Inflammatory macrophage treated with lipopolysaccharide for 1 hour (primary cell): Measurements from ENCODE around the gene AP1G1.
"Not testable (repeated sequence)": the region's sequence is repeated elsewhere in the genome, so short reads cannot be mapped to it uniquely, and the experiment has no call there.

ENCODE experiments used
- DNase-seq, 2 donors: peaks; one replicate each; pipeline ENCODE4 v3.0.0-alpha.2; 2020 to 2022

The AP1G1 gene

DNA sequence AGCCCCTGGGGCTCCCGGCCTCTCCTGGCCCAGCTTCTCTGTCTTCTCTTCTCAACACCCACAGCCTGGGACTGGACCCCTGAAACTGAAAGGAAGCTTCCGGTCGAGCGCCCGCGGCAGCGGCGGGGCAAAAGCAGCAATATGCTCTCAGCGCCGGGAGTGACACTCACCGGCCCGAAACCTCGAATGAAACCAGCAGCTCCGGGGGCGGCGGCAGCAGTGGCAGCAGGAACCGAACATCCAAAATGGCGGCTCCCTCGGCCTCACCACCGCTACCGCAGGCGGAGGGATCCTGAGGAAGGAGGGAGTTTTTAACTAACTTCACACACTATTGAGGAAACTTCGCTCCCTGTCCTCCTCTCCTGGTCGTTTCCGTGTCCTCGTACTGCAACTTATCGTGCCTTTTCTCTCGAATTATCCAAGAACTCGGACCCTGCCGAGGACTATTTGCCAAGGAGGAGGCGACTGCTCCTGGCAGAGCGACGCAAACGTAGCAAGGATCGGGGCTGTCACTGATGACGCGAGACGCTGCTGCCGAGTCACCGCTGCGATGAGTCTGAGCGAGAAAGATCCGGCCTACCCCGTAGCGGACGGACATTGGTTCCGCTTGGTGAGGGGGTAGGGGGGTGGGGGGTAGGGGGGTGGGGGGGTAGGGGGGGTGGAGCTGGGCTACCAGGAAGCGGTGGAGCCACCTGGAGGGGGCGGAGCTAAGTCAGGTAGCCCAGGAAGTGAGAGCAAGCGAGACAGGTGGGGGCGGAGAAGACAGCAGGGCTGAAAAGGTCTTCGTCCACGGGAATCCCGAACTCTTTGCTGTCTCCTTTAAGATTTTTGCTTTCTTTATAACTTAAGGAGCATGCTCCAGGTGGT is at the start of gene AP1G1:
TSS of gene AP1G1 (minus strand) at position 242 of the 867 bp plus-strand sequence. CDS start 19,355 bp downstream, outside the sequence.
- peak; percentile 93 to 96 for DNase-seq

DNA sequence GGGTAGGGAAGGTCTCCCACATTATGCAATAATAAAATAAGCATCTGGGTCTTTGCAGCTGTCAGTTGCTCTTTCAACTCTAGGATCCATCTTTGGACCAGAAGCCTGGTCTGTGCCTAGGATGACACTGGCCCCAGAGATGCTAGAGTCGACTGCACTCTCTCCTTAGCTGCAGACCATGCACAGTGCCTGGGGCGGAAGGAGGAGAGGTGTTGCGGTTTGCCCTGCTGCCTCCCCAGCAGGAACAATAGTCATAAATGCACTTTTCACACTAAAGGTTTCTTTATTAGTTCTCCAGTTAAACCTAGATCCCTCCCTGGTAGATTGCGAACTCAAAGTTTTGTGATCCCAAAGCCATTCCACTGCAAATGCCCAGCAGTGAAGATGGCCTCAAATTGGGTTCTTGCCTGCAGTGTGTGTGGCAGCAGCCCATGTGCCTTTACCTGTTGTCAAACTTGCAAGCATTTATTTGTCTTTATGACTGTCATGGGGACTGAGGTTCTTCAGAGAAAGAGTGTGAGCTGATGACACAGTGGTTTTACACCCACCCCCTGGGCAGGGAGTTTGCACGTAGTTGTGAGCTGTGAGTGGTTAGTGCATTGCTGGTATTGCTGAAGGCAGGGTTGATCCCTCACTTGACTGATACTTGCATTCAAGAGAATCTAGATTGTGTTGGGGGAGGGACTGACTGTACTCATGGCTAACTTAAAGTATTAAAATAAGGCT is 47.5 kb upstream of the AP1G1 start:
- no peak for DNase-seq

DNA sequence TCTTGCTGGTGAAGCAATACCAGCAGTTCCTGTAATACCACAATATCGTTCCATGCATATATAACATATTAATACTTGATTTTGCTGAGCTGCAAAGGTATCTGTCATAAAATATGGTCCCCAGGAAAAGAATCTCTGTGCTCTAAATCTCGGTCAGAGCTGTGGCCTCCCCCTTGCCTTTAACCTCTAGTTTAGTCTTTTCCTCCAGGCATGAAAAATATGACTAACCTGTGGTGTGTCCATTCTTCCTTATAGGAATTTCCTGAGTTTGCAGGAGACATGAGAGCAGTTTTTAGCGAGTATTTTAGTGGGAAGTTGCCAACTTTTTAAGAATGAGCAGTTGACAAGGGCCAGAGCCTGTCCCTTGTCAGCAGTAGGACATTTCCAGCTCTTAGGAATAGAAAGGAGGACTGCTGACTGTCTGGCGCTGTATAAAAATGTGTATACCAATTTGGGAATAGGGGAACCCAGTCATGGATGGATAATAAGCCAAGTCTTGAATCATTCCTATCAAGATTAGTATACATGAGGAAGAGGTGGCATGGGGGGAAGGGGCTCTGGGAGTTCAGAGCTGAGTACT is 45.8 kb upstream of the AP1G1 start:
- no peak for DNase-seq

DNA sequence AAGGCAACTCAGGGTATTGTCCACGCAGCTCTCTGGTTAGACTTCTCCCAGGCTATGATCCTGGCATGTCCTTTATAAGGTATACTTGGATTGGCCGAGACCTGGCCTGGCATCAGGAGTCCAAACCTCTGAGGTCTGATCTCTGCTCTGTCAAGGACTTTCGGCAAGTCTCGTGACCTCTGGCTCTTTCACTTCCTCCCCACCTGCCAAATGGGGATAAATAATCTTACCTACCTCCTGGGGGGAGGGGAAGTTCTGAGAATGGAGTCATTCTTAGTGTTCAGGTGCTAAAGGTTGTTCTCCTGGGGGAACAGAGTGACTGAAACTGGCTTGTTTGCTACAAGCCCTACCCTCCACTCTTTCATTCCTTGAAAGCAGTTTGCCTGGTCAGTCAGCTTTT is 44.8 kb upstream of the AP1G1 start:
- DNase-seq: no peak

DNA sequence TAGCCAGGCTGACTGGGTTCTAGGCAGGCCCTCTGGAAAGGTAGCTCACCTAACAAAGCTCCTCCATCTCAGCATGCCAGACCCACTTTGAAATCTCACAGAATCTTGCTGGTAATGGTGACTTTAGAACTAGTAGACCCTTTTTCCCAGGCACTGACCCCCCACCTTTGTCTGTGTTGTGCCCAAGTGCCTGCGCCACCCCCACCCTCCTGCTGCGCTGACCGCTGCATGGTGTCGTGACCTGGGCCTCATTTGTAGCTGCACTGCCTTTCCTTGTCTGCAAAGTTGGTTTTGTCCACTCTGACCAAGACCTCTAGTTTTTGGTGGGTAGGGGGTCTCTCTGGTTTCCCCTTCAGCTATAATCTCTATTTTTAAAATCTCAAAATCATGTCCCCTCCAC is 43.9 kb upstream of the AP1G1 start:
- DNase-seq: no peak

DNA sequence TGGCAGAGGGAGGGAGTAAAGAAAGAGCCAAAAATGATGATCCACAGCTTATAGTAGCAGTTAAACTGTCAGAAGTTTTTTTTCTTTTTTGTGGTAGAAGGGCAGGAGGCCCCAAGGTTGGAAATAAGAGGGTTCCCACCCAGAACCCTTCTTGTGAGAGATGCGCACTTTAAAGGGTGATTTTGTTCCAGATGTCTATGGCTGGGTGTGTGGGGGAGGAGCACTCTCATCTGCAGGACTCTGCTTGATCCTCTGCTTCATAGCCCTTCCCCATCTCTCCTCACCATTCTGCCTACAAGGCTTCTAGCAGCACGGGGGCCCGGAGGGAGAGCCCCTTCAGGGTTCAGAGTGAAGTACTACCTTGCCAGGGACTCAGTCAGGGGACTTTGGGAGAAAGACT is 43.5 kb upstream of the AP1G1 start:
- DNase-seq: no peak

DNA sequence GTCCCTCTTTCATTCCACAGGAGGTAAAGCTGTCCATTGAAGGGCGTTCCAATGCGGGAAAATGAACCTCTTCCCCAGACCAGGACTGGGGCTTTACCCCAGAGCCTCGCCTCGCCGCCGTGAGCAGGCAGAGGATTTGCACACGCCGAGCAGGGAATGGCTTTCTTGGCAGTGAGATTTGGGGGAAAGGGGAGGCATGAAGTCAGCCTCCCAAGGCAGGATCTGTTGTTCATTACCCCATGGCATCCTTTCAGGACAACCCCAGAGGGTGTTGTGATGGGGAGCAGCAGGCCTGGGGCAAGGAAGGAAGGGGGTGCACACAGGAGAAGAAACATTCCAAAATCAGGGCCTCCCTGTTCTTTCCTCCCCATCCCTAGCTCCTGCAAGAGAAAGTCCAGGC is 43.1 kb upstream of the AP1G1 start:
- no peak for DNase-seq

DNA sequence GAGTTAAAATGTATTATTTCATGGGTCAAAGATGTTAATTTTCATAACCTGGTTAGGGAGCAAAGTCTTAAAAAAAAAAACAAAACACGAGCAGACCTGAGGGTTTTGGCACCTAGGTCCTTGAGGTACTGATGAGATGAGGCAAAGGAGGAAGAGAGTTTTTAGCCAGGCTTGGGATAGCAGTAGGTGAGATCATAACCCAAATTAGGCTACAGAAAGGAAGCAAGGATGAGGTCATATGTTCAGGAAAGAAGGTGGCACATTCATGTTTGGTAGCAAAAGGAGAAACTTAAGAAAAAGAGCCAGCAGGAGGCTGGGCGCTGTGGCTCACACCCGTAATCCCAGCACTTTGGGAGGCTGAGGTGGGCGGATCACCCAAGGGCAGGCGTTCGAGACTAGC is 40.0 kb upstream of the AP1G1 start:
- no peak for DNase-seq

DNA sequence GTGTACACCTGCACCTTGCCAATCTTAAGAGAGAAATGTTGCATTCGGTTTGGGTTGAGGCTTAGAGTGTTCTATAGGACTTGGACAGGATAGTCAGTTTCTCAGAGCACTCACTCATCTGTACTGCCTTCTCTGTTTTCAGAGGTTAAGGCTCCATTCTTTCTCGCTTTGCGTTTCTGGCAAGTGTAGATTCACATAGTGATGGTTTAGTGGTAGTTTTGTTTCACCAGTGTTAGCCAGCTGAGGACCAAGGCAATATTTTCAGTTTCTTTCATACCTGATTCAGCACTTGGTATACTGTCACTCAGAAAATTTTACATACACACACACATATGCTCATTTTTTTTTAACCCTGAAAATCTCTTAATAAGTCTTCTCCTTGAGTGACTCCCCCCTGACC is 38.5 kb upstream of the AP1G1 start:
- no peak for DNase-seq

DNA sequence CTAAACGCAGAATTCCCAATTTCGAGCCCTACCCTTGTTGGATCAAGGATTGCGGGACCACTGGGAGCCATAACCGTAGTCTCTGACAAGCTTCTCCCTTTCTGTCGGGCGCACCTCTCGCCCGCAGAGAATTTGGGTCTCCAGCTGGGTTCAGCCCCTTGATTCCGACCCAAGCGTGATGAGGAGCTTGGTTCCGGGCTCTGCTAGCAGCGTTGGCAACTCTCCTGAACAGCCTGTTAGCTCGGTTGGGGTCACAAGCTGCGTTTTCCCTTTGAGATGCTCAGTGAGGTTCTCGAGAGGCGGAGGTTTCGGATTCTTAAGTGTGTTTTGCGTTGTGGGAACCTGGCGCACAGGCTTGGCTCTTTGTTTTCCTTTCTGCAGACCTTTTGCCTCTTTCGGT is 37.8 kb upstream of the AP1G1 start:
- DNase-seq: peak in 1 of 2 donors; percentile 9

DNA sequence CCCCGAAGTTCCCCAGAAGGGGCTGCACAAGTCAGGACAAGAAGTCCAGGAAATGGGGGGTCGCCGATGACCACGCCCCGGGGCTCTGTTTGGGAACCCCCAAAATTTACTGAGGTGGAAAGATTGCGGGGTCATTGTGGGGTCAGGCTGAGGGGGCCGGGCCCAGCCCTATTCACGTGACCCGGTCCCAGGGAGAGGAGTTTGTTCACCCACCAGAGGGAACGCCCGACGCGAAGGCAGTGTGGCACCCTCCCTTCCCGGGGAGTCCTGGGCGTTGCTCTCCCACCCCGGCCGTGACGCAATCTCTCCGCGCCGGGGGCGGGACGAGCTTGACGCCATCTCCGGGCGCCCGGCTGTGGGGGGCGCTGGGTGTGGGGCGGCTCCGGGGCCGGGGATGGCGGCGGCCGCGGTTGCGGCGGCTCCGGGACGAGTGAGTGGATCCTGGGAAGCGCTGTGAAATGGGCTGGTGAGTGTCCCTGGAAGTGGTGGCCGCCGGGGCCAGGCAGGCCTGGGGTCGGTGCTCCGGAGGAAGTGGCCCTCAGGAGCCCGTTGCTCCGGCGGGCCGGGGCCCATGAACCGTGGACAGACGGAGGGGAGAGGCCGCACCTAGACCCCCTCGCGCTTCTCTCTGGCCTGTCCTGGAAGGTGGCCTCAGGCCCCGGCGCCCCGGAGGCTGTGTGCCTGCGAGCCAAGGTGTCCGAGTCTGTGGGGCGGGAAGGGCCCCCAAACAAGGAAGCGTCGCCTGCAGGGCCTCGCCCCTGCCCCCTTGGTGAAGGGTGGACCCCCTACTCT is 37.2 kb upstream of the AP1G1 start, which contains the start of gene ATXN1L:
TSS of gene ATXN1L (plus strand) at position 338 of the 792 bp plus-strand sequence. CDS start 3,765 bp downstream, outside the sequence.
- peak; percentile 94 to 99 for DNase-seq

DNA sequence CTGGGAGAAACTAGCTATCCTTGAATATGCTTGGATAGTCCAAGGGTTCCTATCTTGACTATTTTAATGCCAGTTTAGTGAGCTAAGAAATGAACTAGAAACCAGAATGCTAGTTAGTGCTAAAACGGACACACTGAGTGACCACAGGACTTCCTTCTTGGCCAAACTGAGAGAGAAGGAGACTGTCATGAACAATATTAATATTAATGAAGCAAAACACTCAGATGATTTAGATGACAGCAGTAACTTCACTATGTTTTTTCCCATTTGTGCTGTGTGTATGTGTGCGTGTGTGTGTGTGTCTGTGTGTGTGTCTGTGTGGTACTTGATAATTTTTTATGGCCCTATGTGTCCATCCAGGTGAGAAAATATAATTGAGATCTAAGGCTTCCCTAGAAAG is 34.9 kb upstream of the AP1G1 start:
- no peak for DNase-seq

DNA sequence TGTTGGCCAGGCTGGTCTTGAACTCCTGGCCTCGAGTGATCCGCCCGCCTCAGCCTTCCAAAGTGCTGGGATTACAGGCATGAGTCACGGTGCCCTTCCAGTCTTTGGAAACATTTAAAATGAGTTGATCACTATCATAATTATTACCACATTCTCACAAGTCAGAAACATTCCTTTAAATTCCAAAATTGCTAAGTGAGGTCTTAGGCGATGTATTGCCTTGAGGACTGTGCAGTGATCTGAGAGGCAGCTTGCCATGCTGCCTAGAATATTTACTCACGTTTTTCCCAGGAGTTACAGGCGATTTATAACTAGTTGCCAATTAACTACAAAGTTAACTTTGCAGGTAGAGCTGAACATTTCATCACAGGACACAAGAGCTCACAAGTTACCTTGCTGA is 31.4 kb upstream of the AP1G1 start:
- DNase-seq: no peak

DNA sequence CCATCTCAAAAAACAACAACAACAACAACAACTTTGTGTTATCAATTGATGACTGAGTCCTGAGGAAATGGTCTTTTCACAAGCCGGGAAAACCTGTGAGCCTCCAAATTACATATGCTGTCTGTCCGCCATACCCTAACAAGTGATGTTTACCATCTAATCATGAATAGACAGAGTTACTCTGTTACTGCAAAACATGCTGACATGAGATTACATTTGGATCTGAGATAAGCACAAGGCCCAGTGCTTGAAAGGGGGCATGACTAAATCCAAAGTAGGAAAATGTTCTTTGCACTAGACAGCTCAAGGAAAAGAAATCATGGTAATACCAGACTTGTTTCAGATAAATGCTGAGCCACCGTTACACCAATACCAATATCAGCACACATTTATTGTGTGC is 28.5 kb upstream of the AP1G1 start:
- no peak for DNase-seq

DNA sequence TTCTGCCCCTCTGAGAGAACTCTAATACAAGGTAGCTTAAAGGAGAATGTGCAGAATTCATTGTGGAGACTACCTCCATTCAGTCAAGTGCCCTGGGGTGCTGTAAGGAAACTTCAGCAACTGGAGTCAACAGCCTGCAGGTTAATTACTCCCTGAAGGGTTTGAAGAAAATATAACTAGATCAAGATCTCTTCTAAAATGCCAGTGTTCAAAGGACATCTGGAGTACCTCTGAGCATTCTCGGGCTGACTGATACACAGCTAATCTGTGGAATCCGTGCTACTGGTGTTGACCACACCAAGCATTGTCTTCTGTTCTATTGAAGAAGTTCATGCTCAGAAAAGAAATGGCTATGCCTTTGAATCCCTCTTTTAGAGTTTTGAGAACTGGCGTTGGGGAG is 25.7 kb upstream of the AP1G1 start:
- DNase-seq: no peak

DNA sequence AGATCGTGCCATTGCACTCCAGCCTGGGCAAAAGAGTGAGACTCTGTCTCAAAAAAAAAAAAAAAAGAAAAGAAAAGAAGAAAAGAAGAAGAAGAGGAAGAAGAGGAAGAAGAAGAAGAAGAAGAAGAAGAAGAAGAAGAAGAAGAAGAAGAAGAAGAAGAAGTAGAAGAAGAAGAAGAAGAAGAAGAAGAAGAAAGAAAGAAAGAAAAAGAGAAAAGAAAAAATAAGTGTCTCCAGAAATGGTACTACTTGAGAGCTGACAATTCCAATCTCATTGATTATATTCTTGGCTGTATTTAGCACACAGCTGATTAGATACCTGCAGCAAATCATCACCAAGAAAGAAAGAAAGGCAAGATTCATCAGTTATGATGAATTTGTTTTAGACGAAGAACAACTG is 23.5 kb upstream of the AP1G1 start:
- DNase-seq: not testable (repeated sequence)

DNA sequence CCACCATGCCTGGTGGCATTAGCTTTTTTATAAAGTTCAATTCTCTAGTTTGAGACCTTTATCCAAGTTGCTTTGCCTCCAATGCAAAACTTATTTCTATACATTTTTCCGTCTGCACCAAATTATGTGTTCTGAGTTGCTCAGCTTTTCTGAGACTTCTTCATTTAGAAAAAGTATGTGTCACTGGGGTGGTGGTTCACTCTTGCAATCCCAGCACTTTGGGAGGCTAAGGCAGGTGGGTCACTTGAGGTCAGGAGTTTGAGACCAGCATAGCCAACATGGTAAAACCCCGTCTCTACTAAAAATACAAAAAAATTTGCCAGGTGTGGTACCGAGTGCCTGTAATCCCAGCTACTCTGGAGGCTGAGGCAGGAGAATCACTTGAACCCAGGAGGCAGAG is 23.1 kb upstream of the AP1G1 start:
- not testable (repeated sequence) for DNase-seq

DNA sequence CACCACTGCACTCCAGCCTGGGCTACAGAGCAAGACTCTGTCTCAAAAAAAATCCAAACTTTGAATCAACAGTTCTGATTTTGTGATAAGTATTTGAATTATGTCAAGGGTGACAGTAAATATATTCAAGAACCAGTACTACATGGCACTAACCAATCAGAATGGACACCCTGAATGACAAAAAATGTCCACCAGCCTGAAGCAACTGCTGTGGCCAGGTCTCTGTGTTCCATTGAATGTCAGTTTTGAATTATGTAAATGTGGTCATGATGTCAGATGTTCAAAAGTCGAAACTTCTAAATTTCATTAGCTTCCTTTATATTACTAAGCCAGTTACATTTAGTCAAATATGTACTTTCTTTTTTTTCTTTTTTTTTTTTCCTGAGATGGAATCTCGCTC is 21.7 kb upstream of the AP1G1 start:
- no peak for DNase-seq

DNA sequence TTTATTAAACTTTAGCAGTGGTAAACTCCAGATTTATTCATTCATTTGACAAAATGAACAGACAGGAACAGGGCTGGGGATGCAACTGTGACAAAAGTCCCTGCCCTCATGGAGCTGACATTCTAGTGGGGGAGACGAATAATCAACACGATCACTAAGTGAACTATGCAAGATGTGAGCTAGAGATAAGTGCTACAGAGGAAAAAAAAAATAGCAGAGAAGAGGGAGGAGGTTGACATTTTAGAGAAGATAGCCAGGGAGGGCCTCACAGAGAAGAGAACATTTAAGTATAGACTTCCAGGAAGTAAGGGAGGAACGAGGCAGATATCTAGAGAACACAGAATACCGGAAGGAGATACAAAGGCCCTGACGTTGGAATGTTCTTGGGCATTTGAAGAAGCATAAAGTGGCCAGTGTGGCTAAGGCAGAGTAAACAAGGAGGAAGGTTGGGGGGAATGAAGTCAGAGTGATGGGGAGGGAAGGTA is 17.9 kb upstream of the AP1G1 start:
- DNase-seq: no peak

DNA sequence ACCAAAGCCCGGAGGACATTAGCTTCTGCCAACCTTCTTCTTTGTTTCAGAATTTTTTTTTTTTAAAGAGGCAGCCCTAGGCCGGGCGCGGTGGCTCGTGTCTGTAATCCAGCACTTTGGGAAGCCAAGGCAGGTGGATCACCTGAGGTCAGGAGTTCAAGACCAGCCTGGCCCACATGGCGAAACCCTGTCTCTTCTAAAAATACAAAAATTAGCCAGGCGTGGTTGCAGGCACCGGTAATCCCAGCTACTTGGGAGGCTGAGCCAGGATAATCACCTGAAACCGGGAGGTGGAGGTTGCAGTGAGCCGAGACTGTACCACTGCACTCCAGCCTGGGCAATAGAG is 8.5 kb upstream of the AP1G1 start:
- not testable (repeated sequence) for DNase-seq

DNA sequence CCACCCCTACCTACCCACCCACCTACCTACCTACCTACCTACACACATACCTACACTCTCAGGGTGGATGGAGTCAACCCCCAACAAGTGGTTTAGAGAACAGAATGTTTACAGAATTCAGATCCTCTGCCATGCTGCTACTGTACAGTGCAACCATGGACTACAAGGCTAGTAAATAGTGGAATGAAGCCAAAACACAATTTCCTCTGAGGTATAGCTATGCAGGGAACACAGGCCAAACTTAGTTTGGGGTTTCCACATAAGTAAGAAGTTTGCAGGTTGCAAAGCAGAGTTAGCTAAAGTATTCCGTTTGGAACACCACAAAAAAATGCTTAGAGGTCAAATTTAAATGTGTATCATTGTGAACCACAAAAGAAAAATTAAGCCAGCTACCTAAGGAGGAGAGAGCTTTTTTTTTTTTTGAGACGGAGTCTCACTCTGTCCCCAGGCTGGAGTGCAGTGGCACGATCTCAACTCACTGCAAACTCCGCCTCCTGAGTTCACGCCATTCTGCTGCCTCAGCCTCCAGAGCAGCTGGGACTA is 2.7 kb upstream of the AP1G1 start:
- no peak for DNase-seq

DNA sequence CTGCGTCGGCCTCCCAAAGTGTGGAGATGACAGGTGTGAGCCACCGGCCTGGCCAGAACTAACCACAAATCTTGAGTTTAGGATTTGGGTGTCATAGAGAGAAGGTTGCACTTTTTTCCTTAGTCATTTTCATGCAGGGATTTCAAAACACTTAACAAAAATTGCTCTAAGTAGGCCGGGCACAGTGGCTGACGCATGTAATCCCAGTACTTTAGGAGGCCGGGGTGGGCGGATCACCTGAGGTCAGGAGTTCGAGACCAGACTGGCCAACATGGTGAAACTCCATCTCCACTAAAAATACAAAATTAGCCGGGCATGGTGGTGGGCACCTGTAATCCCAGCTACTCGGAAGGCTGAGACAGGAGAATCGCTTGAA is 1.5 kb upstream of the AP1G1 start:
- DNase-seq: peak; percentile 51 to 56
